PC-9 (cell line): Measurements from ENCODE around the gene STX16.

Experiments used
- CTCF ChIP-seq: fragments of 200-600 bp; sonication (generic); conservative IDR thresholded peaks from 2 replicates; pipeline ENCODE4 v1.6.1; 2017; ENCODE audit warnings: mixed run types, antibody characterized with exemption, mild to moderate bottlenecking, moderate library complexity
- EZH2 ChIP-seq: fragments of 200-600 bp; sonication (generic); IDR thresholded peaks from 2 replicates; pipeline ENCODE4 v1.8.0; 2017; ENCODE audit warnings: antibody characterized with exemption, low read depth

GRCh38 chr20:58617158-58617557 is 33.9 kb upstream of the STX16 start:
- TF ChIP-seq CTCF (no peak), EZH2 (no peak)
